HepG2 (cell line): ENCODE results near the gene DDX10.

Source experiments
- CBX1 ChIP-seq: IDR thresholded peaks from one replicate; pipeline ENCODE4 v1.6.1; 2016; ENCODE audit warnings: antibody characterized with exemption, low read depth
- CTCF ChIP-seq: sonication (generic); formaldehyde crosslinking; IDR thresholded peaks from 2 replicates; pipeline ENCODE4 v1.5.0; 2020; ENCODE audit warnings: mild to moderate bottlenecking, missing genetic modification reagents, moderate library complexity
- E2F5 ChIP-seq: sonication (generic); formaldehyde crosslinking; conservative IDR thresholded peaks from 2 replicates; pipeline ENCODE4 v1.4.0; 2020; ENCODE audit warnings: missing genetic modification reagents
- FOXM1 ChIP-seq: sonication (generic); formaldehyde crosslinking; IDR thresholded peaks from 2 replicates; pipeline ENCODE4 v1.5.0; 2020; ENCODE audit warnings: missing genetic modification reagents
- KDM3A ChIP-seq: IDR thresholded peaks from 2 replicates; pipeline ENCODE4 v1.6.1; 2018; ENCODE audit warnings: low read depth, missing compliant biosample characterization
- MXI1 ChIP-seq: IDR thresholded peaks from 3 replicates; pipeline ENCODE4 v1.6.1; 2012; ENCODE audit warnings: low read depth, low read length, inconsistent platforms, borderline replicate concordance
- RBAK ChIP-seq: sonication (generic); formaldehyde crosslinking; IDR thresholded peaks from 2 replicates; pipeline ENCODE4 v1.5.1; 2020; ENCODE audit warnings: mild to moderate bottlenecking, missing genetic modification reagents
- REST ChIP-seq, 2 experiments: IDR thresholded peaks; 2 replicates each; pipeline ENCODE4 v1.6.1; 2011 to 2012; ENCODE audit warnings: low read length in 2 of 2, borderline replicate concordance in 1 of 2, low read depth in 1 of 2, mild to moderate bottlenecking in 1 of 2, moderate library complexity in 1 of 2
- SMC3 ChIP-seq: IDR thresholded peaks from 2 replicates; pipeline ENCODE4 v1.6.1; 2011; ENCODE audit warnings: low read length, improper control_type of control experiment
- SNAPC4 ChIP-seq: sonication (generic); formaldehyde crosslinking; IDR thresholded peaks from 2 replicates; pipeline ENCODE4 v1.4.0; 2020; ENCODE audit warnings: mild to moderate bottlenecking, missing genetic modification reagents
- ZBTB49 ChIP-seq: sonication (generic); formaldehyde crosslinking; IDR thresholded peaks from 2 replicates; pipeline ENCODE4 v1.4.0; 2020; ENCODE audit warnings: missing genetic modification reagents, borderline replicate concordance
- ZNF3 ChIP-seq: IDR thresholded peaks from 2 replicates; pipeline ENCODE4 v1.7.0; 2017; ENCODE audit warnings: inconsistent platforms
- ZNF513 ChIP-seq: sonication (generic); formaldehyde crosslinking; conservative IDR thresholded peaks from 2 replicates; pipeline ENCODE4 v1.5.0; 2020; ENCODE audit warnings: missing genetic modification reagents
- ZNF724P ChIP-seq: sonication (generic); formaldehyde crosslinking; IDR thresholded peaks from 2 replicates; pipeline ENCODE4 v1.8.0; 2022; ENCODE audit warnings: missing genetic modification reagents, borderline replicate concordance

- TF ChIP-seq ZNF3 (CRISPR knock-in tag) (no peak), KDM3A (no peak), CTCF (CRISPR knock-in tag) (no peak), FOXM1 (CRISPR knock-in tag) (no peak), CBX1 (no peak), SMC3 (no peak), MXI1 (no peak), ZNF513 (CRISPR knock-in tag) (no peak), ZNF724P (CRISPR knock-in tag) (no peak), SNAPC4 (no peak), E2F5 (CRISPR knock-in tag) (no peak), ZBTB49 (CRISPR knock-in tag) (no peak), RBAK (CRISPR knock-in tag) (no peak), REST (IDR thresholded peaks at IDR 0.05; ENCODE audit: borderline replicate concordance in 1 of 2, low read depth in 1 of 2, low read length in 2 of 2) (no peak)
Observed at GRCh38 chr11:108838102-108838791, 173.4 kb downstream of the DDX10 start.
